ENCODE data around the gene GNAO1.
"Not testable (repeated sequence)": the region's sequence is repeated elsewhere in the genome, so short reads cannot be mapped to it uniquely, and the experiment has no call there.

The GNAO1 gene

DNA sequence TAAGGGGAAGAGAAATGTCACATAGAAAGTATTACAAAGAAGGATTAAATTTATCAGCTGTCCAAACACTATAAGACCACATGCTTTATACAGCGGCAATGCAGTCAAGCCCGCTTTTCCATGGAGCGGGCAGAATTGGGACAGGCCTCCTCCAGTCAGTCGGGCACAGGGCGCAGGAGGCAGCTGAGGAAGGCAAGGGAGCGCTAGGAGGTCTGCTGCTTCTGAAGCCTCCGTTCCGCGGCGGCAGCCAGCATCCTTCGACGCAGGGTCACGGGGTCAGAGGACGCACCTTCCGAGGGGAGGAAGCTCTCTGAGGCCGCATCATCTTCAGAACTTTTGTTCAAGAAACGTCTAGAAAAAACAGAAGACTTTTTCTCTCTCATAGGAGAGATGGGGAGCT lies 171.4 kb downstream of the GNAO1 start:
- no peak for DNase-seq (ENCODE audit: low read depth in 2 of 2, low spot score in 1 of 2)

DNA sequence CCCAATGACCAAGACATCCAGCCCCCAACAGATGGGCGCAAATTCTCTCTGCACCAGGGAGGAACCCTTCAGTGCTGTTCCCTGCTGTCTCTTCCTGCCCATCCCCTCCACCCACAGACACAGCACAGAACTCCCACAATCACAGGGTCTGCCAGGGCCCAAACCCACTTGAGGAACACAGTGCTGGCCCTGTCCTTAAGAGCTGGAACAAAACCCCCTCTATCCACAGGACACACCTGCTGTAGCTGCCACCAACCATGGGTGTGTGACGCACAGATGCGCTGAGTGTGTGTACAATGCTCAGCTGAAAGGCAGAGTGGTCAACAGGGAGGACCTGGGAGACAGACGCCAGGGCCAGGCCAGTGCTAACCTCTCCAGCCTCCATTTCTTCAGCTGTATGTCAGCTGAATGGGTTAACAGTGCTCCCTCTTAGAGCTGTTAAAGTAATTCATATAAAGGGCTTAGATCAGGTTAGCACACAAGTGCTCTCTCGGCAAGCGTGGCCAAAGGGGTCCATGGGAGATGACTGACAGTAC lies 172.0 kb downstream of the GNAO1 start:
- DNase-seq (ENCODE audit: low read depth in 2 of 2, low spot score in 1 of 2), result no peak

DNA sequence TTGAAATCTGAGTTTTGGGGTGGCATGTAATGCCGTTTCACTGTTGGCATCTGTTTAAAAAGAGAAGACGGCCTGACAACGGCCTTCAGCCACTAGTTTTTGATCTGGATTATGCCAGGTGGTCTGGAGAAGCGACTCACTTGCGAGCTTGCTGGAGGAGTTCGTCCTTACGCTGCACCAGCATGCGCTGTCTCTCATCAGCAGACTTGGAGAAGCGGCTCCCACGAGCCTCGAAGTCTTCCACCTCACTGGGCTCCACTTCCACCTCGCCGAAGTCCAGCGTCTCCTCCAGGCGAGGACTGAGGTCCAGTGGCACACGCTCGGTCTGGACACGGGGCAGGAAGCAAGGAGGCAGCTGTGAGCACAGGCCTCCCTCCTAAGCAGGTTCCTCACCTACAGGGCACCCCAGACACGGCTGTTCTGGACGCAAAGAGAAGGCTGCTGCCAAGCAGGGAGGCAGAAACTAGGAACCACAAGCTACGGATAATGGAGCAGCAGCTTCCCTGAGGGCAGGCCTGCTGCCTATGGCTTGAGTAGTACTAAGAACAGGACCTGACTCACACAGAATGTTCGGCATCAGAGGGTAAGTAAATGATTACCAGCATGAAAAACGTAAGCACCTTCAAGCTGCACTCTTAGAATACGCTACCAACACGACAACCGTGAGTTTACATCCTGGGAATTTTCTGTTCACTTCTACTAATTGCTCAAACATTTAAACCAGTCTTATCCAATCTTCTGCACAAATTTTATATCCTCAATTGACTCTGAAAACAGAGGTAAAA lies 172.7 kb downstream of the GNAO1 start:
- no peak for DNase-seq (ENCODE audit: low read depth in 2 of 2, low spot score in 1 of 2)

DNA sequence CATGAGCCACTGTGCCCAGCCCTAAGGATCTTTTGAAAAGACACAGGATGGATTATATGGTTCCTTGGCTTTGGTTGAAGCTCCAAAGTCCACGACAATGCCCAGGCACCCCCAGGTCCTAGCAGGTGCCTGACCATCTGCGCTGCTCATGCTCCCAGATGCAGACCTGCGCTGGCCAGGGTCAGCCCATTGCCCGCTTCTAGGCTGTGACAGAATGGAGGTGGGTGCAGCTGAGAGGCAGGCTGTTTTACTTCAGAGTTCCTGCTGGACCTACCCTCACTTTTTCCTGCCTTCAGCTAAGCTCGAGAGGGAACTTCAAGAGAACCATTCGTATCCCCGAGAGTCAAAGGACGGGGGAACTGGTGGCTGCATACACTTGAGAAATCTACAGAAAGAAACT lies 173.6 kb downstream of the GNAO1 start:
- DNase-seq (ENCODE audit: low read depth in 2 of 2, low spot score in 1 of 2), result no peak

DNA sequence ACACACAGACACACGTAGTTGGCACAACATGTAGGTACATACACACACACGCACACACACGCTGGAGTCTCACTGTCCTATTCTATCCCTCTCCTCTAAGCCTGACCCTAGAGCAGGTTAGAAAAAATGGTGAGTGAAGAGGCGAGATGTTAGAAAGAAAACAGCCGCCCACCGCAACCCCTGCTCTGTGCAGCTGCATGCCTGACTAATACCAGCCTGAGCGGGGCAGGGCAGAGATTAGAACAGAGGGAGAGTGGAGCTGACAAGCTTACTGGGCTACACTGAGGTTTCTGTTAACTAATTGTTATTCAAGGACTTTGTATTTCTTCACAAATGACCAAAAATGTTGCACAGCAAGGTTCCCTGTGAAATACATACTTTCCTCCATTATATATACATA lies 174.3 kb downstream of the GNAO1 start:
- no peak for DNase-seq (ENCODE audit: low read depth in 2 of 2, low spot score in 1 of 2)

DNA sequence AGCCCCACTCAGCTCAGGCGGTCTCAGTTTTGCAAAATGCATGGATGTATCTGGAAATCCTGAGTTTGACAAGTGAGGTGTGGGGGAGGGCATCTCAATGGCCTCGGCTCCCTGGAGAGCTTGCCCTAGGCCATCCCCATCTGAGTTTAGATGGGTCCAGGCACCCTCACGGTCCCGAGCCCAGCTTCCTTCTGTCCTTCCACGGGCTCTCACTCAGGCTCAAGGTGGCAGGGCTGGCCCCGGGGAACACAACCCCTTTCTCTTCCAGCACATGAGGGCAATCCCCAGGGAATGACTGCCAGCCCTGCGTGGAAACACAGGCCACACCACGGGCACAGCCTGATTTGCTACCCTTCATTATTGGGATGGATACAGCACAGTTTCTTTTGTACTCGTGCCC lies 175.7 kb downstream of the GNAO1 start:
- no peak for DNase-seq (ENCODE audit: low read depth in 2 of 2, low spot score in 1 of 2)

DNA sequence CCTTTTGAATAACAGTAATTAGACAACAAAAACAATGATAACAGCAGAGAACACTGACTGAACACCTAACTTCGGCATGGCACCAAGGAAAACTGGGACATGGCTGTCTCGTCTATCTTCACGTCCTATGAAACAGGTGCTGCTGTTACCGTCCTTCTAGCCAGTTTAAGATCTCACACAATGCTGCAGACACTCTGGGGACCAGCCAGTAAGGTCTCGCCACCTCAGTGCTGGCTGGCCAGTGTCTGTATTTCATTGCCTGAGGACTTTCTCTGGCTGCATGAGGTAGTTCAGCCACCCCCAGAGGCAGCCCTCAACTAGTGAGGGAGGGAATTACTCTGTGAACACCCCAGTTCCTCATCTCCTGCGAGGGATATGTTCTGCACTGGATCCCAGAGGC lies 176.5 kb downstream of the GNAO1 start:
- no peak for DNase-seq (ENCODE audit: low read depth in 2 of 2, low spot score in 1 of 2)

DNA sequence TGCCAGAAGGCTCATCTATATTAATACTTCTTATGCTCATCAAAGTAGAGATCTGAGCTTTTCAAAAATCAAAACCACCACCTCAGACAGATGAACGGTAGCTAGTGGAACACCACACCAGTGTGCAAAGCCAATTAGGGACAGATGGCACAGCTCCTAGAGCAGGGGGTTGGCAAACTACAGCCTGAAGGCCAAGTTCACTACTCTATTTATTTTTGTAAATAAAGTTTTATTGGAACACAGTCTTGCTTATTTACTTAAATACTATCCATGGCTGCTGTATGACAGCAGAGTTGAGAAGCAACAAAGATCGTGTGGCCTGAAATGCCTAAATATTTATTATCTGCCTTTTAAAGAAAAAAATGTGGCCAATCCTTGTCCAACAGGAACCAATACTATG lies 177.3 kb downstream of the GNAO1 start:
- no peak for DNase-seq (ENCODE audit: low read depth in 2 of 2, low spot score in 1 of 2)

DNA sequence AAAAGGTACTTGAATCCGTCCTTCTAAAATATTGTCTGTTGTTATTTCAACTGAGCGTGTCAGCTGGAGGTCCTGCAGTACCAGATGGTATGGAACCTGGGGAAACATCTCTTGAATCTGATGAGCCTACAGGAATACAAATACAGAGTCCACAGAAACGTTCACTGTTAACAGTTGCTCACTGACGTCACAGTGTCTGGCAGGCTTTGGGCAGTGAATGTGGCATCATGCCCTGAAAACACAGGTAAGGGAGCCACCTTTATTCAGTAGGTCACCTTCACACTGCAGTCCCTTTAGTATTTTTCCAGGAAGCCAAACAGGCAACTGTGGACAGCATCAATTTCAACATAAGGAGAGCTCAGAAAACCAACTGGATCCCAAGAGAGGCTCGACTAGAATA lies 177.9 kb downstream of the GNAO1 start:
- no peak for DNase-seq (ENCODE audit: low read depth in 2 of 2, low spot score in 1 of 2)

DNA sequence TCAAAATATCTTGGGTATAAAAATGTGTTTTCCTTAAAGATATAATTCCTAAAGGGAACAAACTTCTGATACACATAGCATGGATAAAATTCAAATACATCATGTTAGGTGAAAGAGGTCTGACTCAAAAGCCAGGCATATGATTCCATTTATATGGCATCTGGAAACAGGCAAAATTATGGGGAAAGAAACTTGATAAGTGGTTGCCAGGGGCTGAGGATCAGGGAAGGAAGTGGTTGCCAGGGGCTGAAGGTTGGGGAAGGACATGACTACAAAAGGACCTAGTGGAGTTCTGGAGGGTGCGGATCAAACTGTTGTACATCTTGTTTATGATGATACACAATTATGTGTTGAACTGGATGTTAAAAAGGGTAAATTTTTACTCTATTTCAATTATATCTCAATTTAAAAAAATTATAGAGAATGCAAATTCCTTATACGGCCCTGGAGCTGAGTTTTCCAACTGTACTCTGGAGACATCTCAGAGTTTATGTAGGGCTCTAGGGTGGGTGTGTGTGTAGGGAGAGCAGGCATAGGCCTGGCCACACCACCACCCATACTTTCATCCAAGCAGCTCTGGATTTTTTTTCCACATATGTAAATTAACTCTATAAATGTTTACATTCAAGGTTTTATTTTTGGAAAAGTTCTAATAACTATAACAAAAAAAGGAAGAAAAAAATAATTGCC lies 179.0 kb downstream of the GNAO1 start:
- no peak for DNase-seq (ENCODE audit: low read depth in 2 of 2, low spot score in 1 of 2)

DNA sequence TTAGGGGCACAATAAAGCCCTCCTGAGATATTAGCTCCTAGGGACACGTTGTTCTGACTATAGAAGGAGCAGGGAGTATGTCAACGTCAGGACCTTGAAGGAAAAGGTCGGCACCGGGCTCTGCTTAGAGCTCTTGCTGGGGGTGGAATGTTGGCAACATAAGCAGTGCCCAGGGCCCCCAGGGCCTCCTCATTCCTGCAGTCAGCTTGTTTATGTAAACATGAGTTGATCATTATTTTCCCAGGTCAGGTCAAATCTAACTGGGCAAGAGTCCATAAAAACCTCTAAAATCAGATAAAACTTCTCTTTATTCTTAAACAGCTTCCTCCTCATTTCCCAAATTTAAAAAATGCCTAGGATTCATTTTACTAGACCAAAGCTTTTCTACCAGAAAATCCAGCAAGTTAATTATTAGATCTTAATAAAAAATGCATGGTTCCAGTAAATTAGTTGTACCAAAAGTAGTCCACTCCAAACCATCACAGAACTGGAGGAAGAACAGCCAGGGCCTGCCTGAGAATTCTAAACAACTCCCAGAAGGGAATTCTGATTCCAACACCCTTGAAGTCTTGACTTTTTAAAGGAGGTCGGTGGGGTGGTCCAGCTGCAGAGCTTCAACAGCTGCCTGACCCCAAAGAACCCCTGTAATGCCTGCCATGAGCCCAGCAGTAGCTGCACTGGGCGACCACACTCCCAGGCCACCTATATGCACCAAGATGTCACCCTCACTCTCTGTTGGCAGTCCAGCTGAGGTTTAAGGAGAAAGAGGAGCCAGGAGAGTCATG lies 179.8 kb downstream of the GNAO1 start:
- no peak for DNase-seq (ENCODE audit: low read depth in 2 of 2, low spot score in 1 of 2)

DNA sequence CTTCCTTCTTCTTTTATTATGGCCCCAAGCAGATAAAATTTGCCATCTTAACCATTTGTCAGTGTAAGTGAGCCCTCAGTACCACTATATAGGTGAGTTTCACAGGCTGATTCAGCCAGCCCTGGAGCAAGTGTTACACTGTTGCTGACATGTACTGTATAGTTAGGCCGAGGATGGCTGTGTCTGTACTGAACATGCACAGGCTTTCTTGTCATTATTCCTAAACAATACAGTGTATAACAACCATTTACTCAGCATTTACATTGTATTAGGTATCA lies 180.3 kb downstream of the GNAO1 start:
- no peak for DNase-seq (ENCODE audit: low read depth in 2 of 2, low spot score in 1 of 2)

DNA sequence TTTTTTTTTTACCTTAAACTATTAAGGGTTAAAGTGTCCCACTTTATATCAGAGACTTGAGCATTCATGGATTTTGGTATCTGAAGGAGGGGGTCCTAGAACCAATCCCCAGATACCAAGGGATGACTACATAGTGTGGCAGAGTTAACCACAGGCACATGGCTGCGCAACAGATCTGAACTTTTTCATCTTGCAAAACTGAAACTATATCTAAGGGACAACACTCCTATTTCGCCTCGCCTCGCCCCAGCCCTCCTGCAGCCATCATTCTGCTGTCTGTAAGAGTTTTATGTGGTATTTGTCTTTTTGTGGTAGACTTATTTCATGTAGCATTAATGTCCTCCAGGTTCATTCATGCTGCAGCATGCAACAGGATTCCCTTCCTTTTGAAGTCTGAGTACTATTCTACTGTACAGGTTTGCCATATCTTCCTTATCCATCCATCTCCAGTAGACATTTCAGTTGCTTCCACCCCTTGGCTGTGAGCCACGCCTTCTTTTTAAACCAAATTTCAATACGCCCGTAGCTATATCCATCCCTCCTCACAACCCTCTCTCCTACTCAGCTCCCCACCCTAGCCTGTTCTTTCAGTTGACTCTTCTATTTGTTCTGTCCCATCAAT lies 180.8 kb downstream of the GNAO1 start:
- DNase-seq (ENCODE audit: low read depth in 2 of 2, low spot score in 1 of 2), result no peak

DNA sequence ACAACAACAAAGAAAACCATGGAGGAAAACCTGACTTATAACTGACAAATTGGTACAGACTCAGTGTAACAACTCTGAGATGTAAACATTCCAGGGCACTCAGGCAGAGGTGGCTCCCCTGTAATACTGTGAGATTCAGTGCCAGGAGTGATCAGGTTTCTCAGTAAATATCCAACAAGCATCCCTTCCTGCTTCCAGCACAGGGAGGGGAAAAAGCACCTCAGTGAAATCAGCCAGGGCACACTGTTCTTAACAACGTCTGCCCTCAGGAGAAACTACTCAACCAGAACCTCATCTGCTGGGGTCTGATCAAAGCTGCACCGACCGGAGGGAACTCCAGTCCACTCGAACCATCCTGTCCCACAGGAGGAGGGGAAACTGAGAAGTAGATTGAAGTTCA lies 181.7 kb downstream of the GNAO1 start:
- no peak for DNase-seq (ENCODE audit: low read depth in 2 of 2, low spot score in 1 of 2)

DNA sequence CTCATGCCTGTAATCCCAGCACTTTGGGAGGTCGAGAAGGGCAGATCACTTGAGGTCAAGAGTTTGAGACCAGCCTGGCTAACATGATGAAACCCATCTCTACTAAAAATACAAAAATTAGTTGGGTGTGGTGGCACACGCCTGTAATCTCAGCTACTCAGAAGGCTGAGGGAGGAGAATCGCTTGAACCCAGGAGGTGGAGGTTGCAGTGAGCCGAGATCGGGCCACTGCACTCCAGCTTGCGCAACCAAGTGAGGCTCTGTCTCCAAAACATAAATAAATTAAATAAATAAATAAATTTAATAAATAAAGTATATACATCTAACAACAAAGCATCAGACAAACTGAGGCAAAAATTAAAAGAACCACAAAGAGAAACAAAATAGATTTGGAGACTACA lies 184.5 kb downstream of the GNAO1 start:
- not testable (repeated sequence) for DNase-seq (ENCODE audit: low read depth in 2 of 2, low spot score in 1 of 2)

DNA sequence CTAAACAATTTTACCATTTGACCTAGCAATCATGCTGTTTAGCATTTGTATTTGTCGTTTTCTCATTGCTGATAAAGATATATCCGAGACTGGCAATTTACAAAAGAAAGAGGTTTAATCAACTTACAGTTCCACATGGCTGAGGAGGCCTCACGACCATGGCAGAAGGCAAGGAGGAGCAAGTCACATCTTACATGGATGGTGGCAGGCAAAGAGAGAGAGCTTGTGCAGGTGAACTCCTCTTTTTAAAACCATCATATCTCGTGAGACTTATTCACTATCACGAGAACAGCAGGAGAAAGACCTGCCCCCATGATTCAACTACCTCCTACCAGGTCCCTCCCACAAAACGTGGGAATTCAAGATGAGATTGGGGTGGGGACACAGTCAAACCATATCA lies 187.8 kb downstream of the GNAO1 start:
- DNase-seq (ENCODE audit: low read depth in 2 of 2, low spot score in 1 of 2), result not testable (repeated sequence)

DNA sequence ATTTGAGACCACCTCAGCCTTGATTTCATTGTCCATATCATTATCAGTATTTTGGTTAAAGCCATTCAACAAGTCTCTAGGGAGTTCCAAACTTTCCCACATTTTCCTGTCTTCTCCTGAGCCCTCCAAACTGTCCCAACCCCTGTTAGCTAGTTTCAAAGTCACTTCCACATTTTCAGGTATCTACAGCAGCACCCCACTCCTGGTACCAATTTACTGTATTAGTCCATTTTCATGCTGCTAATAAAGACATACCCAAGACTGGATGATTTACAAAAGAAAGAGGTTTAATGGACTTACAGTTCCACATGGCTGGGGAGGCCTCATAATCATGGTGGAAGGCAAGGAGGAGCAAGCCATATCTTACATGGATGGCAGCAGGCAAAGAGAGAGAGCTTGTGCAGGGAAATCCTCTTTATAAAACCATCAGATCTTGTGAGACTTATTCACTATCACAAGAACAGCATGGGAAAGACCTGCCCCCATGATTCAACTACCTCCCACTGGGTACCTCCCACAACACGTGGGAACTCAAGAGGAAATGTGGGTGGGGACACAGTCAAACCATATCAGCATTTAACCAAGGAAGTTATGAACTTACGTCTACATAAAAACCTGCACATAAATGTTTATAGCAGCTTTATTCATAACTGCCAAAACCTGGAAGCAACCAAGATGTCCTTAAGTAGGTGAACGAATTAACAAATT lies 189.6 kb downstream of the GNAO1 start:
- DNase-seq (ENCODE audit: low read depth in 2 of 2, low spot score in 1 of 2), result not testable (repeated sequence)

DNA sequence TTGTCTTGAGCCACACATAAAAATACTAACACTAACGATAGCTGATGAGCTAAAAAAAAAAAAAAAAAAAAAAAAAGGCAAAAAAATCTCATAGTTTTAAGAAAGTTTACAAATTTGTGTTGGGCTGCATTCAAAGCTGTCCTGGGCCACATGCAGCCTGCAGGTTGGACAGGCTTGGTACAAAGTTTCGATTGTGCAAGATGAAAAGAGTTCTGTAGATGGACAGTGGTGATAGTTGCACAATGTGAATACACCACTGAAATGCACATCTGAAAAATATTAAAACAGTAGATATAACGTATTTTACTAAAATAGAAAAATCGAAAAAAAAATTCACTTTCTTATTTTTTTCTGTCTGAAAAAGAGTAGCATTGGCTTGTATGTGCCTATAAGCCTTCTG lies 191.2 kb downstream of the GNAO1 start:
- DNase-seq (ENCODE audit: low read depth in 2 of 2, low spot score in 1 of 2), result no peak

DNA sequence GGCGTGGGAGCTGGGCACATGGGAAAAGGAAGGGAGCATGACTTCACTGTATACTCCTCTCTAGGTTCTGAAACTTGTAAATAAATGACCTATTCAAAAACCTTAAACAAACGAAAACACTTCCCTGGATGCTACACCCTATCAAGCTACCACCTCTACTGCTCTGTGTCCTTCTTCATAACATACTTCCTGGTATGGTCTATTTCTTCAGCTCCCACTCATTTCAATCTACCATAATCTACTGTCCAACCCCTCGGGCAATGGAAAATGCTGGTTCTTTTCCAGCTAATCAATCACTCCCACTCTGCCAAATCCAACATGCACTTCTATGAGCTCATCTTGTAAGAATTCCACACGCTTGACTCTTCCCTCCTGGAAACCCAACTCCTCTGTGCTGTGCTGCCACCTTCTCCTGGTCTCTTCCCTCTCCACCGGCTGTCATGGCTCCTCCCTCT lies 191.6 kb downstream of the GNAO1 start:
- DNase-seq (ENCODE audit: low read depth in 2 of 2, low spot score in 1 of 2), result no peak

DNA sequence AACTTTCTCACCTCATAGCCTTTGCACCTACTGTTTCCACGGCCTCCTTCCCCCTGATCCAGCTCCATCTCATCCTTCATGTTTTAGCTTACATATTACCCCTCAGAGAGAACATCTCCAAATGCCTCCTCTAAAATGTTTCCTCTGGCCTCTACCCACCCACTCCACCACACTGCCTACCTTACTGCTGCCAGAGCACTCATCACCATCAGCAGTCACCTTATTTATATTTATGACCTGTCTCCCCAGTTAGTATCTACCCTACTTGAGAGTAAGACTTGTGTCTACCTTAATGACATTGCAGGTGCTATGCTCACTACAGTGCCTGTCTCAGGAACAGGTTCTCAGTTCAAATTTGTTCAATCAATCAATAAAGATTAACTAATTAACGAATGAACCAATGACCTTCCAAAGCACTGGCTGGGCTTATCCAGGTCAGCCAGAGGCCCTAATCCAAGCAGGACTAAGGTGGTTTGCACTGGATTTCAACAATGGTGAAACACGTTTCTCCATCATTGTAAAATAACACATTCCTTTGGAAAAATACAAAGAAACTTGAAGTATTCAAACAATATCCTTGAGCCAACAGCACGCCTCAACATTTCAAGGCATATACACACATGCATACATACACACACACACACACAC lies 192.9 kb downstream of the GNAO1 start:
- no peak for DNase-seq (ENCODE audit: low read depth in 2 of 2, low spot score in 1 of 2)

All from stimulated activated CD8-positive, alpha-beta memory T cell treated with anti-CD3 and anti-CD28 coated beads, Interleukin-4, amount 100 ng/mL, for 1 hour (primary cell).